ENCODE data around the gene ZNF487.
"Not testable (repeated sequence)": the region's sequence is repeated elsewhere in the genome, so short reads cannot be mapped to it uniquely, and the experiment has no call there.

The ZNF487 gene

DNA sequence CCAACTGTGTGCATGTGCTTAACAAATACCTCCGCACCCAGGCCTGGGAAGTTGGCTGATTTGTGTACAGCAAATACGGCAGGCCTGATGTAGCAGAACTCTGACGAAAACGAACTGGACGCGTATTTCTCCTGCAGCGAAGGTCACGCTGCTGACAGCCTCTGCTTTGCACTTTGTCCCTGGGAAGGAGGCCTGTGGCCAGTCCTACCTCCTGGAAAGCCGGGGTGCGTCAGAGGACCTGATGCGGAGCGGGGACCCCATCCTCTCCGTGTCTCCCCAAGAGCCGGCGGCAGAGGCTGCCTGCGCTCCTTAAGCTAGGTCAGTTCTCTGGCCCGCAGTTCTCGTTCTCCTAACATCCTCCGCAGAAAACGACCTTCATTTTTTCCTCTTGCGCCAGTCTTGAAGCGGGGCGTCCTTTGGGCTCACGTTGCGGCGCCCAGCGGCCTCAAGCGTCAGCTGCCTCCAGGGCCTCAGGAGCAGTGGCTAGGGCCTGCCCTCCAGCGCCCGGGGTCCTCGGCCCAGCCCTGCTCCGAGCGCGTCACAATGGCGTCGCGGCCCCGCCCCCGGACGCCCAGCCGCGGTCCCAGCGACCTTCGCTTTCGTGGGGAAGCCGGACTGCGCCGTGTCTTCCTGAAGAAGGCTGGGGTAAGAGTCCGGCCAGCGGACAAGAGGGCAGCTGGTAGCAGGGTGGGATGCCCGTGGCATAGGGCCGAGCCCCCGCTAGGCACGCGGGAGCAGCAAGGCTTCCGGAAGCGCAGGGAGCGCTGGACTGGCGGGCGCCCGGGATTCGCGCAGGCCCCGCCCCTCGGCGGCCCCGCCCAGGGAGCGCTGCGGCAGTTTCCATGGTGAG lies at the start of gene ZNF487:
TSS of gene ZNF487 (plus strand) at position 821 of the 850 bp plus-strand sequence. CDS start 38,703 bp downstream, outside the sequence.
- DNase-seq, result peak; percentile 96

DNA sequence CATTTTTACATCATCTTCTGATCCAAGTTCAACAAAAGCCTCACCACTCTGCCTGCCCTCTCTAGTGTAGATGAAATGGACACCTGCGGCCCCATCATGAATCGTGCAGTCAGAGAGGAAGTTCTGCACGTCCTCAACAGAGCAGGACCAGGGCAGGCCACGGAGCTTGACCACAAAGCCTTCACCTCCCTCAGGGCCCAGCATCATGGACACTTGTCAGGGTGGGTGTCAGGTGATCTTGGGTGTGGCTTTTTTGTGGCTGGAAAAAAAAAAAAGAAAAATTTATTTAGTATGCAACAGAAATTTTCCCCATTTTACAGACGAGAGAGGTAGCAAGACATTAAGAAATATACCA lies 49.3 kb upstream of the ZNF487 start:
- no peak for DNase-seq

GRCh38 chr10:43389867-43390266 lies 47.0 kb upstream of the ZNF487 start:
- DNase-seq, result no peak

GRCh38 chr10:43390333-43390732 lies 46.6 kb upstream of the ZNF487 start:
- no peak for DNase-seq

GRCh38 chr10:43390759-43391158 lies 46.2 kb upstream of the ZNF487 start:
- DNase-seq, result no peak

GRCh38 chr10:43391496-43391895 lies 45.4 kb upstream of the ZNF487 start:
- no peak for DNase-seq

GRCh38 chr10:43392748-43393147 lies 44.2 kb upstream of the ZNF487 start:
- no peak for DNase-seq

GRCh38 chr10:43393186-43393585 lies 43.7 kb upstream of the ZNF487 start:
- DNase-seq, result not testable (repeated sequence)

- no peak for DNase-seq
Observed at GRCh38 chr10:43393606-43394360, 43.1 kb upstream of the ZNF487 start.

DNA sequence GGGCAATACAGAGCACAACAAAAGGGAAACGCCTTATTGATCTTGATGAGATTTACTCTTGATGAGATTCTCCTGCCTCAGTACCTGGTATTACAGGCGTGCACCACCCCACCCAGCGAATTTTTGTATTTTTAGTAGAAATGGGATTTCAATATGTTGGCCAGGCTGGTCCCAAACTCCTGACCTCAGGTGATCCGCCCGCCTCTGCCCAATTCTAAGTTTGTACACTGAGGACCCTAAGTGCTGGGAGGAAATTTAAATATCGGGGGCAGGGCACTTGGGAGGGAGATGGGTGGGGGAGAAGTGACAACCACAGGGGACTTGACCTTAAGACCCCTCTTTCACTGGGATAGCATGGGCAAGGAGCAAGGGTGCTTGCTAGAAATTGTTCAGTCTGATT lies 42.0 kb upstream of the ZNF487 start:
- no peak for DNase-seq

DNA sequence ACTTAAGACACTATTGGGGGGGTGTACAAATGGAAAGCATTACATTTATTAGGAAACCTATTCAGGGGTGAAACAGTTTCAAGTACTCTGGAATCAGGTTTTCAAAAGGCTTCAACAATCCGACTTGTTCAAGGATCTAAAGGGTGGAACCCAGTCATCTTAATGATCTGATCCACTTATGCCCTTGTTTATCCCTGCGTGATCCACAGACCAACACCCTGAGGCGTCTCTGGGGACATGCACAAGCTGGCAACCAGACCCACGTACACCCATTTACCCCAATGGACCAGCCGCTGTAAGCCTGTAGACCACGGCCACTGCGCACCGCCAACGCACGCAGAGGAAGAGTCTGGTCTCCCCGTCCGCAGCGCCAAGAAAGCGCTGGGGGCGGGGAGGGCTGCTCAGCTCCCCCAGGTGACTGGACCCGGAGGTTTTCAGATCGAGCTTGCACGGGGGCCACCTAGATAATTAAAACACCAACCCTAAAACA lies 41.3 kb upstream of the ZNF487 start:
- peak; percentile 28 for DNase-seq

GRCh38 chr10:43396061-43396927 lies 40.6 kb upstream of the ZNF487 start:
- DNase-seq, result peak; percentile 84

GRCh38 chr10:43396928-43397624 lies 39.8 kb upstream of the ZNF487 start:
- peak; percentile 88 for DNase-seq

GRCh38 chr10:43398939-43399319 lies 38.0 kb upstream of the ZNF487 start:
- no peak for DNase-seq

- no peak for DNase-seq
Observed at GRCh38 chr10:43399320-43400310, 37.3 kb upstream of the ZNF487 start.

- no peak for DNase-seq
Observed at GRCh38 chr10:43401627-43402026, 35.3 kb upstream of the ZNF487 start.

- no peak for DNase-seq
Observed at GRCh38 chr10:43402176-43402575, 34.7 kb upstream of the ZNF487 start.

GRCh38 chr10:43402880-43403452 lies 33.9 kb upstream of the ZNF487 start:
- DNase-seq, result no peak

GRCh38 chr10:43403911-43404703 lies 32.8 kb upstream of the ZNF487 start:
- DNase-seq, result no peak

DNA sequence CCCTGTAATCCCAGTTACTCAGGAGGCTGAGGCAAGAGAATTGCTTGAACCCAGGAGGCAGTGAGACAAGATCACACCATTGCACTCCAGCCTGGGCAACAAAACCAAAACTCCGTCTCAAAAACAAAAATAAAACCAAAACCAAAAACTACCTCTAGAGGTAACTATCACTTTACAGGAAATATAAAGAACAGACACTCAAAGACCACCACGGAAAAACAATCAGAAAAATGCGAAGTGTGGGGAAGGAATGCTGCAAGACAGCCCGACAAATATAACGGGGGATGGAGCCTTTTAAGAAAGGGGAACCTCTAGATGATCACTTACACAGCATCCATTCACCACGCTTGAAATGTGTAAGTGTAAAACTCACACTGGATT lies 32.2 kb upstream of the ZNF487 start:
- no peak for DNase-seq

All from right hindlimb (tissue), 1 donor.